SH-SY5Y (cell line): ENCODE measurements around the gene ATP5F1E.

Experiments
- GATA2 ChIP-seq: IDR thresholded peaks from 2 replicates; pipeline ENCODE4 v1.6.1; 2011; ENCODE audit warnings: mild to moderate bottlenecking, low read depth, low read length
- GATA3 ChIP-seq: IDR thresholded peaks from 2 replicates; pipeline ENCODE4 v1.6.1; 2011; ENCODE audit warnings: low read depth, mild to moderate bottlenecking, low read length, moderate library complexity

ATP5F1E gene

GRCh38 chr20:59050437-59050836, 18.3 kb upstream of the ATP5F1E start:
- no peak for TF ChIP-seq GATA2
- no peak for TF ChIP-seq GATA3

DNA sequence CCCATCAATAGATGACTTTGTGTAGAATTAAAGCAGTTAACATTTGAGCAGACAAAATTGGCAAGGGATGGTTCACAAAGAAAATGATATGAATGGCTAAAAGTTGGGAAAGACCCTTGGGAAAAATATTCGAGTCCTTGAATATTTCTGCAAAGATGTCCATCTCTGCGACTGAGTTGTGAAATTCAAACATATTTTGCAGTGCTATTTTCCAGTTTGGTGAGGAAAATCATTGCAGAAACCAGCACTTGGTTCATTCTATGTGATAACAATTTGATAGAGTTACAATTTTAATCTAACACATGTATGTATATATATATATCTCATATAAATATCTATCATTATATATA, 16.5 kb upstream of the ATP5F1E start:
- TF ChIP-seq GATA3 (no peak), GATA2 (no peak)

DNA sequence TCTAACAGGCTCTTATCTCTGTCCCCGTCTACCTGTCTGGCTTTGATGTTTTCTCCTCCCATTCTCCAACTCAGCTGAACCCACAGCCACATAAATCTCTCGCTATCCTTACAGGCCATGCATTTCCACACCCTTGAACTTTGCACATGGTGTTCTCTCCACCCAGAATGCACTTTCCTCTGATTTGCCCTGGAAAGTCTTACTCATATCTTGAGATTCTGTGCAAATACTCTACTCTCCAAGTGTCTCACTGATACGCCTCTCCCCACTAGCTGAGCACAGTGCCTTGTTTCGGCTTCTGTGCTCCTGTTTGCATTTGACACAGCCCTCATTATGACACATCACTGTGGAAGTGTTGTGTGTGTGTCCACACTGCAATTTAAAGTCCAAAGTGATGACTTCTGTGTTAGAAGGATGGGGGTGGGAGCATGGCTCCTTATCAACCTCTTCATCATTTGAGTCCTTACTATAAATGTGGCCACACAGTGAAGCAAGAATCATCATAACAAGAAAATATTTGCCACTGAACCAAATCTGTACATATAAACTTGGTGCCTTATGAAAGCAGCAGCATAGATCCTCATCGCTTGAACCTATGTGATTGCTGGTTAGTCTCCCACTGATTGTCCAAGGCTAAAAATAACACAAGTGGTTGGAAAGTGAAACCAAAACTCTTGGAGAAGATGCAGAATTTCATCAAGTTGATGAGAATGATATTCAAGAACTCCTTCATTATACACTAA, 16.0 kb upstream of the ATP5F1E start:
- TF ChIP-seq GATA3 = no peak
- TF ChIP-seq GATA2 = no peak

DNA sequence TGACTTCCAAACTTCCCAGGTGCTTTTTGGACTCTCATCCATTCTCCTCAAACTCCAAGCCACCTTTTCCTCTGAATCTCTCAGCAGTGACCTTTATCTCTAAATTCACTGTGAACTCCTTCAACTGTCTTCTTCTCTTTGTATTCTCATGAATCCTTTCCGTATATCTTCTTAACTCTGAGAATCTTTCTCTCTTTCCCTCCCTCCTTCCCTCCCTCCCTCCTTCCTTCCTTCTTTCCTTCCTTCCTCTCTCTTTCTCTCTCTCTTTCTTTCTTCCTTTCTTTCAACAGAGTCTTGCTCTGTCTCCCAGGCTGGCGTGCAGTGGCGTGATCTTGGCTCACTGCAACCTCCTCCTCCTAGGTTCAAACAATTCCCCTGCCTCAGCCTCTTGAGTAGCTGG, 14.7 kb upstream of the ATP5F1E start:
- TF ChIP-seq GATA2 = no peak
- no peak for TF ChIP-seq GATA3

GRCh38 chr20:59044796-59045195, 12.7 kb upstream of the ATP5F1E start:
- TF ChIP-seq GATA2 = no peak

DNA sequence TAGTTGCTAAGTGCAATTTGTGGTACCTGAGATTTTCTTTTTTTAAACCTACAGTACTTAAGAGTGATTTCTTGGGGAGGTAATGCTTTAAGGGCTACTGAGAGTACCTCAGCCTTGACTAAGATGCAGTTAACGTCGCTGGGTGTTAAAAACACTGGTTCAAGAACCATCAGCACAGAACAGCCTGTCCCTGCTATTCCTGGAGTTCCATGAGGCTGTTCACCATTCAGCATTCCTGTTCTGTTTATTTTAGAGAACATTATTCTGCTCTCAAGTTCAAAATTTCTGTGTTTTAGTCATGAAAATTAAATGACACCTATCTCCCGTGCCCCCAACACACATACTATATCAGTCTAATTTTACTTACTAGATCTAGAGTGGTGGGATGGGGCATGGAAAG, 12.2 kb upstream of the ATP5F1E start:
- TF ChIP-seq GATA3 = no peak
- no peak for TF ChIP-seq GATA2

GRCh38 chr20:59043698-59044097, 11.6 kb upstream of the ATP5F1E start:
- no peak for TF ChIP-seq GATA2
- TF ChIP-seq GATA3 = no peak

- TF ChIP-seq GATA3 (no peak), GATA2 (no peak)
These were observed 10.9 kb upstream of the ATP5F1E start for GRCh38 chr20:59042796-59043631.

DNA sequence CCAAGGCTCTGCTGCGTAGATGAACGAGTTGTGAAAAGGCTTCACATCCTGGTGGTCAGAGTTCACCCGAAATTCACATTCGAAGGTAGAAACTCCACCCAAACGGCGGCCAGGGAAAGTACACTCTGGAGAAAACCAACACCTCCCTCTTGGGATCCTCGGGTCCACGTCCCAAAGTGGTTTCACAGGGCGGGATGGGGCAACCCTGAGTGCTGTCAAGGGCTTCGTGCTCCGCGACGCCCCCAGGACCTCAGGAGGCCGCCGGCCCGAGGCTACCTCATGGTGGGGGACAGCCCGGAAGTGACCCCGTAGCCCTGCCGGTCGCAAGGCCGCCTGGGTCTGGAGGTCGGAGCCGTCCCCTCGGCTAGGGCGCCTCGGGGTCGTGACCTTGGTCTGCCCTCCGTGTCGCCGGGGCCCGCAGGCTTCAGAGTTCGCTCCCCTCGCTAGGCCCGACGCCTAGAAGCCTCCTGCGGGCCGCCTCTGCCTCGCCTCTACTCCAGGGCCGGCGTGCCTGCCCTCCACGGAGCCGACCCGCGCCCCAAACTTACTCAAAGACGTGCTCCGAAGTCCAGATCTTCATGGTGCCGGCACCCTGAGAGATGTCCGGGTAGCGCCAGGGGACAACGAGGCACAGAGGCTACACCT, 10.1 kb upstream of the ATP5F1E start, which contains the start of gene PRELID3B:
Gene PRELID3B, minus strand, starts transcription at position 636 of the 645 bp plus-strand sequence. Its CDS starts 56 bp downstream, at position 580.
- no peak for TF ChIP-seq GATA3
- TF ChIP-seq GATA2 = no peak

DNA sequence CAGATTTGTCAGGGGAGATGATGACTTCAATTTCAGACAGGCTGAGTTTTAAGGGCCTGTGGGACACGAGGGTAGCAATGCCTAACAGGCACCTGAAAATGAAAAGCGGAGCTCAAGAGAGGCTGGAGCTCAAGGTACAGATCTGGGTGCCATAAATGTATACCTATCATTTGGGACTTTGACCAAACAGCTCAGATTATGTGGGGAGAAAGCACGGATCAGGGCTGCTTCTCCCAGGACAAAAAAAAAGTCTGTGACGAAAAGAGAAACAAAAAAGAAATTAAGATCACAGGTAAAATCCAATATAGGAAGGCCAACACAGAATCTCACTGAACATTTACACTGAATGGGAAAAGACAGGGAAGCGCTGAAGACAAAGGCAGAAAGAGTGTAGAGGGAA, 8.5 kb upstream of the ATP5F1E start:
- TF ChIP-seq GATA3 (no peak), GATA2 (no peak)

DNA sequence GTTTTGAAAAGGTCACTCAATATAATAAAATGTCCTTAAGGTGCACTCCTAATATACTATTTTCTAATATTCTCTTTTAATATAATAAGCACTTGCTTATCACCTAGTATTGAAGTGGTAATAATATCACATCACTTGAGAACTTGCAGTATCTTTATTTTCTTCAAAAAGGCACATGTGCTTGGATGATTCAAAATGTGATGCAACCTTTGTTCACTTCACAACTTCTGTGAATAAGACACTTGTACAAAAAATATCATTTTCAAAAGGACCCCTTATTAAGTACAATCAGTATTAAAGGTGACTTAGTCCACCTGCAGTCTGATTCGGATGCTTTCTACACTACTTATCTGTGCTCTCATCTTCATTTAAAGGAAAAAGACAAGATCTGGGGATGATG, 7.1 kb upstream of the ATP5F1E start:
- TF ChIP-seq GATA3 (no peak), GATA2 (no peak)

- TF ChIP-seq GATA3 (no peak), GATA2 (no peak)
These were observed 5.3 kb upstream of the ATP5F1E start for GRCh38 chr20:59037386-59037785.

DNA sequence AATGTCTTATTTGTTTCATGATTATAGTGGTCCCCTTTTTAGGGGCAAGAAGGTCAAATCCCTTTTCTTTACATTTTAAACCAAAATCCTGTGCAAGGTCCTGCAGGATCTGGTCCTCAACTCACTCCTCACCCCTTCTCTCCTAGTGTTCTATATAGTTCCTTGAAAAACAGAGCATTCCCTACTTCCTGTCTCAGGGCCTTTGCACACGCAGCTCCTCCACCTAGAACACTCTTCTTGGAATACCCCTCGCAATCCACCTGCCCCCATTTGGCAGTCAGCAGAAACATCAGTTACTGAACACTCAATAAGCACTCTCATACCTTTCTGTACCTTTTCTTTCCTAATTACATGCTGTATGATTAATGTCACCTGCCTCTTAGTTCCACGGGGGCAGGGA, 3.2 kb upstream of the ATP5F1E start:
- TF ChIP-seq GATA3 (no peak), GATA2 (no peak)

DNA sequence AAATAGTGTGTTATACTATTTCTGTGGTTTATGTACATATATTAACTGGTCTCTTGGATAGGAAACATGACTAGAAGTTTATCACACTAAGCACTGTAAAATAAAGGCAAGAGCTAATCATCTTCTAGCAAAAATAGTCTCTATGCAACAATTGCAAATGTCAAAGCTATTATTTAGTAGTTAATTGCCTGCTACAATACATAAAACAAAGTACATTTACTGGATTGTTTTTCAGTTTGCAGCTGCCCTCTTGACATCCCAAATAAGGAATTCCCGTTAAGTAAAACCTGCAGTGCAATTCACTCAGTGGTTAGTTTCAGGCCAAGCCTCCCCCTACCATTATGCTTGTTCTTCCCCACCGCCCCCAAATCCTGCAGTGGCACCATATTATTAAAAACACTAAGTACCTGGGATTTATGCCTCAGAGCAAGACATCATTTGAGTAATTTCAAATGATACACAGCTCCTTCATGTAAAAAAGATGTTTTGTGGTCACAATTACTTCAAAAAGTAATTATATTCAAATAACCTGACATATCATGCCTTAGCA, 1.6 kb upstream of the ATP5F1E start:
- no peak for TF ChIP-seq GATA3
- TF ChIP-seq GATA2 = no peak

DNA sequence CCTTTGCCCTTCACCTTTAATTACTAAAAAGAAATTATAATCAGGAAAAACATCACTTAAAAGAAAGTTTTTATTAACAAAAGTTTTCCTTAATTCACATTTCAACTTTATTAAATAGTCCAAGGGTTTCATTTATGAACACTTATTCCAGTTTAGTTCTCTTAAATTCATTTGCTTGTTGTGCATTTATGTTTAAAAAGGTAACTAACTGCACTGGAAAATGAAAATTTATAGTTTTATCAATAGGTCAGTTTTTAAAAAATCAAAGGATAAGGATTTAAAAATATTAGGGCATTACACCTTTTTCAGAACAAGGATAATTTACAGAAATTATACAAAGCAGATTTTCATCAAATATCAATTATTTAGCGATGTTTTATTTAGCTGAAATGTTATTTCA, 958 bp upstream of the ATP5F1E start:
- no peak for TF ChIP-seq GATA3
- TF ChIP-seq GATA2 = no peak
